AG08395 (cell line): Measurements from ENCODE around the gene ZNF335.
A peak's percentile ranks its signal among the peaks of the same experiment; 100 is the strongest.
"Not testable (repeated sequence)": the region's sequence is repeated elsewhere in the genome, so short reads cannot be mapped to it uniquely, and the experiment has no call there.

ENCODE experiments used
- DNase-seq: peaks from one replicate; pipeline ENCODE4 v3.0.0; 2012; ENCODE audit warnings: mixed read lengths, low spot score

The ZNF335 gene

GRCh38 chr20:46000262-46000996 is 28.4 kb upstream of the ZNF335 start:
- no peak for DNase-seq

GRCh38 chr20:45999557-46000261 is 27.7 kb upstream of the ZNF335 start:
- DNase-seq, result no peak

- no peak for DNase-seq
Measured at GRCh38 chr20:45998761-45999160, 26.8 kb upstream of the ZNF335 start.

- DNase-seq, result no peak
Measured at GRCh38 chr20:45998337-45998736, 26.3 kb upstream of the ZNF335 start.

- no peak for DNase-seq
Measured at GRCh38 chr20:45997187-45997586, 25.2 kb upstream of the ZNF335 start.

GRCh38 chr20:45995495-45996097 is 23.6 kb upstream of the ZNF335 start:
- not testable (repeated sequence) for DNase-seq

- no peak for DNase-seq
Measured at GRCh38 chr20:45994761-45995493, 22.9 kb upstream of the ZNF335 start.

- peak; percentile 59 for DNase-seq
Measured at GRCh38 chr20:45993197-45993951, 21.4 kb upstream of the ZNF335 start.

GRCh38 chr20:45991616-45992015 is 19.6 kb upstream of the ZNF335 start:
- DNase-seq, result no peak

- not testable (repeated sequence) for DNase-seq
Measured at GRCh38 chr20:45988830-45989229, 16.8 kb upstream of the ZNF335 start.

GRCh38 chr20:45987108-45987780 is 15.2 kb upstream of the ZNF335 start:
- DNase-seq, result peak; percentile 76

- DNase-seq, result no peak
Measured at GRCh38 chr20:45985573-45985972, 13.6 kb upstream of the ZNF335 start.

GRCh38 chr20:45983279-45983743 is 11.3 kb upstream of the ZNF335 start:
- DNase-seq, result no peak

GRCh38 chr20:45981261-45981660 is 9.3 kb upstream of the ZNF335 start:
- no peak for DNase-seq

- DNase-seq, result no peak
Measured at GRCh38 chr20:45976086-45976485, 4.1 kb upstream of the ZNF335 start.

GRCh38 chr20:45975686-45976085 is 3.7 kb upstream of the ZNF335 start:
- DNase-seq, result no peak

- no peak for DNase-seq
Measured at GRCh38 chr20:45974896-45975565, 3.0 kb upstream of the ZNF335 start.

GRCh38 chr20:45972500-45973183 is 639 bp upstream of the ZNF335 start:
- DNase-seq, result peak; percentile 99

GRCh38 chr20:45971425-45971674 is 653 bp downstream of the ZNF335 start:
- DNase-seq, result no peak
